Activated effector memory CD4-positive, alpha-beta T cell treated with anti-CD3 and anti-CD28 coated beads, Interleukin-2, amount 50 U/mL, for 16 hours (primary cell): ENCODE results near the gene KLRC2.
"Not testable (repeated sequence)": the region's sequence is repeated elsewhere in the genome, so short reads cannot be mapped to it uniquely, and the experiment has no call there.

Experiments
- DNase-seq: peaks from one replicate; pipeline ENCODE4 v3.0.0-alpha.2; 2020

The KLRC2 gene

DNA sequence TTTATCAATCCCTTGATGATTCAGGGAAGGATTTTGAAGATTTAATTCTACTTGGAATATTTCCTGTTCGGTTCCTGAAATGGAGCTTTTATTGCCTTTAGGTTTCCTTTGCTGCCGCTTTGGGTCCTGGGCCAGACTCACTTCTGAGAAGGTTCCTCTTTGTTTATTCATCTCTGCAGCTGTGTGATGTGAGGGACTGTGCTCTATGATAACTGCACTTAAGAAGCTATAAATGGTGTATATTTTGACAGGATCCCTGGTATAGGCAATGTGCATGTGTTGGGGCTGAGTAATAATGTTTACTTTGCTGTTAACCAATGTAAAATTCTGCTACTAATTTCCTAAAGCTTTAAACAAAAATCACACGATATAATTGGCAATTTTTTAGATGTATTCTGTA is at the start of gene KLRC2:
KLRC2 (minus strand) TSS at position 195 of the 400 bp plus-strand sequence; CDS start at position 171, 24 bp downstream.
- not testable (repeated sequence) for DNase-seq

DNA sequence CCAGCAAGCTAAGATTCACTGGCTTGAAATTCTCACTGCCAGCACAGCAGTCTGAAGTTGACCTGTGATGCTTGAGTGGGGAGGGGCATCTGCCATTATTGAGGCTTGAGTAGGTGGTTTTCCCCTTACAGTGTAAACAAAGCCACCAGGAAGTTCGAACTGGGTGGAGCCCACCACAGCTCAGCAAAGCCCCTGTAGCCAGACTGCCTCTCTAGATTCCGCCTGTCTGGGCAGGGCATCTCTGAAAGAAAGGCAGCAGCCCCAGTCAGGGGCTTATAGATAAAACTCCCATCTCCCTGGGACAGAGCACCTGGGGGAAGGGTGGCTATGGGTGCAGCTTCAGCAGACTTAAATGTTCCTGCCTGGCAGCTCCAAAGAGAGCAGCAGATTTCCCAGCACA is 46.1 kb upstream of the KLRC2 start:
- not testable (repeated sequence) for DNase-seq

DNA sequence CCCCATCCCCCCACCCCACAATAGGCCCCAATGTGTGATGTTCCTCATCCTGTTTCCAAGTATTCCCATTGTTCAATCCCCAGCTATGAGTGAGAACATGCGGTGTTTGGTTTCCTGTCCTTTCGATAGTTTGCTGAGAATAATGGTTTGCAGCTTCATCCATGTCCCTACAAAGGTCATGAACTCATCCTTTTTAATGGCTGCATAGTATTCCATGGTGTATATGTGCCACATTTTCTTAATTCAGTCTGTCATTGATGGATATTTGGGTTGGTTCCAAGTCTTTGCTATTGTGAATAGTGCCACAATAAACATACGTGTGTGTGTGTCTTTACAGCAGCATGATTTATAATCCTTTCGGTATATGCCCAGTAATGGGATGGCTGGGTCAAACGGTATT is 37.0 kb upstream of the KLRC2 start:
- not testable (repeated sequence) for DNase-seq

DNA sequence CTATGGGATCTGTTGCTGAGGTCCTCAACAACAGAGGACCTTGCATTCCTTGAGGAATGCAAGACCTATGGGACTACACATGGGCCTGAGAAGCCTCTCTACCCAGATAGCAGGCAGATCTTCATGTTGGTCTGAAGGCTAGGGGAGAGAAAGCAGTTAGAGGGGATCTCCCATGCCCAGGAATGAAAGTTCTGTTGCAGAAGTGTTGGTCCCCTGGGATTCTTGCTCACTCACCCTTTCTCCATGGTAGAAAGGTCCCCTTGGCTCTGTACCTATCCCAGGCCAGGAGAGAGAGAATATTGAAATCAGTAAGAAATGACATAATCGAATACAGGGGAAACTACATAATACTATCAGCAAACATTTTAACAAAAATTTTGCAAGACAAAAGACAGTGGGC is 33.9 kb upstream of the KLRC2 start:
- no peak for DNase-seq

DNA sequence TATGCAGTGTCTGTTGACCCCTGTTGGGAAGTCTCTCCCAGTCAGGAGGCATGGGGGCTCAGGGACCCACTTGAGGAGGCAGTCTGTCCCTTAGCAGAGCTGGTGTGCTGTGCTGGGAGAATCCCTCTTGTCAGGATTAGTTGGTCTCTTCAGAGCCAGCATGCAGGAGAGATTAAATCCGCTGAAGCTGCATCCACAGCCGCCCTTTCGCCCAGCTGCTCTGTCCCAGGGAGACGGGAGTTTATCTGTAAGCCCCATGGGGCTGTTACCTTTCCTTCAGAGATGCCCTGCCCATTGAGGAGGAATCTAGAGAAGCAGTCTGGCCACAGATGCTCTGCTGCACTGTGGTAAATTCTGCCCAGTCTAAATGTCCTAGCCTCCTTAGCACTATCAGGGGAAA is 30.5 kb upstream of the KLRC2 start:
- no peak for DNase-seq

DNA sequence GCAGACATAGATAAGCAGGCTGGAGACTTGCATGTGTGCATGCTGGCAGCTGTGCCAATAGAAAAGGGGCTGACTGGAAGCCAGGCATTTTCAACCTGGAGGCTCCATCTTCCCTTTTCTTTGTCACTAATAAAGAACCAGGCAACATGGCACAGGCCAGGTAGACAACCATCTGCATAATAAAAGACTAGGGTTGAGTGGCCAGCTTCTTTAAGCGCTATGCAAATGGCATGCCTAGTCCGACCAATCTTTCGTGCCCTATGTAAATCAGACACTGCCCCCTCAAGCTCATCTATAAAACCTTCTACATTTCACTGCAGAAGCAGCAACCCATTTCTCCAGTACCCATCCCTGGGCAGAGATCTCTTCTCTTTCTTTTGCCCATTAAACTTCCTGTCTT is 21.9 kb upstream of the KLRC2 start:
- DNase-seq = no peak

DNA sequence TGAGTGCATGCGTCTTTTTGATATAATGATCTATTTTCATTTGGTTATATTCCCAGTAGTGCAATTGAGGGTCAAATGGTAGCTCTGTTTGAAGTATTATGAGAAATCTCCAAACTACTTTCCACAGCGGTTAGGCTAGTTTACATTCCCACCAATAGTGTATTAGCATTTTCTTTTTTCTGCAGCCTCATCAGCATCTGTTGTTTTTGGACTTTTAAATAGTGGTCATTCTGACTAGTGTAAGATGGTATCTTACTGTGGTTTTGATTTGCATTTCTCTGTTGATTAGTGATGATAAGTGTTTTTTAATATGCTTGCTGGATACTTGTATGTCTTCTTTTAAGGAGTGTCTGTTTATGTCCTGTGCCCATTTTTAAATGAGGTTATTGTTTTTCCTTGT is 21.0 kb upstream of the KLRC2 start:
- no peak for DNase-seq

DNA sequence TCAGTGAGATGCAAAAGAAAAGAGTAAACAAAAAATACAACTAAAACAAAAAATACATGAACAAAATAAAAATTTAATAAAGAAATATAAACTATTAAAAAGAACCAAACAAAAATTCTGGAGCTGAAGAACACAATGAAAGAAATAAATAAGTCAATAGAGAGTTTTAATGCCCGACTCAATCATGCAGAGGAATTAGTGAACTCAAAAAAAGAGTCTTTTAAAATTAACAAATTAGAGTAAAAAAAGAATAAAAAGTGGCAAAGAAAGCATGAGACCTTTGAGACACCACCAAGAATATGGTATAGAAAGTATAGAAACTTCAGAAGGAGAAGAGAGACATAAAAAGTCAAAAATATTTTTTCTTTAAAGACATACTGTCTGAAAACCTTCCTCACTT is 20.0 kb upstream of the KLRC2 start:
- no peak for DNase-seq

DNA sequence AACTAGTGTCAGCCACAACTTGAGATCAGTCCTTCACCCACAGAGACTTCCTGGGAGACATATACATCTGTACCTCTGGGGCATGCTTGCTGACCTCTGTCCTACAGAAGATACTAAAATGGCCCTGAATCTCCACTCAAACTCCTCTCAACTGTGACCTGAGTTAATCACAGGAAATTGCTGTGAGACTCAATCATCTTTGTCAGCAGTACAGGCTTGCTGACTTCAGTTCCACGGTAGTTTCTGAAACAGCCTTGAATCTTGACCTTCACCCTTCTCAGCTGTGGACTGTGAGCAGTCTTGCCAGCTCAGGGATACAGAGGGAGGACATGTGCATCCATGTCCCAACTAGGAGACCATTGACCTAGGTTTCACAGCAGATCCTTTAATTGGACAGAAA is 18.7 kb upstream of the KLRC2 start:
- no peak for DNase-seq

DNA sequence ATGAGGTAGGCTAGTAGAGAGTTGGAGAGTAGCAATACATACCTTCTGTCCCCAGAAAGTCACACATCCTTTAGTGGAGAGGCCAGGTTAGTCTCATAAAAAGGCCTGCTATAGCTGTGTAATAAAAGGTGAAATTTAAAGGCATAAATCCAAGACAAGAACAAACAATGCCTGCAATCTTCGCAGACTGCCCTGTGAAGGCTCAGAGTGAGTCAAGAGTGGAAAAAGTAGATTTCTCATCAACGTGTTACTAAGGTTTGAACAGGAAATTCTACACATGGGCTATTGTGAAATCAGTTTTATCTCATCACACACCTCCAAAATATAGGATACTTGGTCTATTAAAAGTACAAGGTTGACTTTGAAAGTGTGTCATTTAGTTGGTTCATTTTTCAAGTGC is 17.3 kb upstream of the KLRC2 start, which contains the start of gene KLRC1:
KLRC1 (minus strand) TSS at position 222 of the 400 bp plus-strand sequence. CDS start 2,221 bp downstream, outside the sequence.
- DNase-seq = no peak

DNA sequence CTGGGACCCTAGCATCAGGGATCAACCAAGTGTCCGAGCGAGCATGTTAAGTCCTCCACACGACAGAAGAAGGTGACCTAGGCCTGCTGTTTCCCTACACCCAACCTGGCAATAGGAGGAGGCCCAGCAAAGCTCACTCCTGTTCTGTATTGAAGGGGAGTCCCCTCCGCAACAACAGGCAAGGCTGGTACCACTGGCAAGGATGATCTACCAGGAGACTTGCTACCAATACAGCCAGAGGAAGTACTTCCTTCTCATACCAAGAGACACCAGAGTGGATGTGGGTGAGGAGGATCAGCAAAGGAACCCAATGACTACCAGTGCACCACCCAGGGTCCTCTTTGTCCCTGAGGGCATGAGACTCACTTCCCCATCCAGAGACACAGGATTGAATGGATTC is 12.4 kb upstream of the KLRC2 start:
- no peak for DNase-seq

DNA sequence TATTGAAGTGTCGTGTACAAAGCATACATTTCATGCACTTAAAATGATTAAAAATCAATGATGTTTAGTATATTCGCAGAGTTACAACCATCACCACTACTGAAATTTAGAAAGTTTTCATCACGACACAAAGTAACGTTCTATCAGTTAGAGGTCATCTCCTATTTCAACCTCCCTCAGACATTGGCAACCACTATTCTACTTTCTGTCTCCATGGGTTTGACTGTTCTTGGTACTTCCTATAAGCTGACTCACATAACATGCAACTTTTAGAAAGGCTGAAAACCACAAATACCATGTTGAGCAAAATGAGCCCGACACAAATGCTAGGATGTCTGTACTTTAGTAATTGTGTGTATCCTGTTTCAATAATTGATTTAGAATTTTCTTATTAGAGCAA is 10.2 kb upstream of the KLRC2 start:
- not testable (repeated sequence) for DNase-seq

DNA sequence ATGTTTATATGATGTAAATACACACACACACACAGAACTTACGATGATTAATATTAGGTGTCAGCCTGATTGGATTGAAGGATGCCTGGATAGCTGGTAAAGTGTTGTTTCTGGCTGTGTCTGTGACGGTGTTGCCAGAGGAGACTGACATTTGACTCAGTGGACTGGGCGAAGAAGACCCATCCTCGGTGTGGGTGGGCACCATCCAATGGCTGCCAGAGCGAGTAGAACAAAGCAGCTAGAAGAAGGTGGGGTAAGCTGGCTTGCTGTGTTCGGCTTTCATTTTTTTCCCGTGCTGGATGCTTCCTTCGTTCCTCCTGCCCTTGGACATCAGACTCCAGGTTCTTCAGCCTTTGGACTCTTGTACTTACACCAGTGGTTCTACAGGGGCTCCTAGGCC is 5.3 kb upstream of the KLRC2 start:
- not testable (repeated sequence) for DNase-seq

DNA sequence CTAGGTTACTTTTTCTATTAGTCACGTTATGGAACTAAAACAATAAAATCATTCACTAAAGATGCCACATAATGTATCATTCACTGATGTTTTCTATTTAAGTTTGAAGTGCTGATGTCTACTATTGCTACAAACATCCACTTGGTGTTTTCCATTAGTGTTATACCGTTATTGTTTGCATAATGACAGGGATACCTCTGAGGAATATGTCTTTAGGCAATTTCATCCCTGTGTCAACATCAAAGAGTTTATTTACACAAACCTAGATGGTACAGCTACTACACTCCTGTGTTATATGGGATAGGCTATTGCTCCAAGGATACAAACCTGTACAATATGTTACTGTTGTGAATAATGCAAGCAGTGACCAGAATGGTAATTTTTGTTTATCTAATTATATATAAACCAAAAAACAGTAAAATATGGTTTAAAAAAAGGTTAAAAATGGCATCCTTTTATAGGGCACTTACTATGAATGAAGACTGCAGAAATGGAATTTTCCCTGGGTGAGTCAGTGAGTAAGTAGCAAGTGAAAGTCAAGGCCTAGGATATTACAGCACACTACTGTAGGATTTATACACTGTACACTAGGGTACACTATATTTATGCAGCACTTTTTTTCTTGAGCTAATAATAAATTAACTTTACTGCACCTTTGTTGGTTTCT is 3.9 kb upstream of the KLRC2 start:
- not testable (repeated sequence) for DNase-seq

DNA sequence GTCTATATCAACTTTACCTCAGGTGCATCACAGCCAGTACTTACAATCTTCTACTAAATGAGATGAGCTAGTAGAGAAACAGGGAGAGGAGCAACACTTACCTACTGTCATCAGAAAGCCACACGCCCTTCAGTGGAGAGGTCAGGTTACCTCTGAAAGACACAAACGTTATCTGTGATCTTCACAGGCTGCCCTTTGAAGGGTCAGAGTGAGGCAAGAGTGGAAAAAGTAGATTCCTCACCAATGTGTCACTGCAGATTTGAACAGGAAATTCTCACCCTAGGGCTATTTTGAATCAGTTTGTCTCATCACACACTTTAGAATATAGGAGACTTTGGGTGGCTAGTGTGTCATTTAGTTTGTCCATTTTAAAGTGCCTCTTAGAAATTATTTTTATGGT is 1.8 kb upstream of the KLRC2 start:
- DNase-seq = not testable (repeated sequence)

DNA sequence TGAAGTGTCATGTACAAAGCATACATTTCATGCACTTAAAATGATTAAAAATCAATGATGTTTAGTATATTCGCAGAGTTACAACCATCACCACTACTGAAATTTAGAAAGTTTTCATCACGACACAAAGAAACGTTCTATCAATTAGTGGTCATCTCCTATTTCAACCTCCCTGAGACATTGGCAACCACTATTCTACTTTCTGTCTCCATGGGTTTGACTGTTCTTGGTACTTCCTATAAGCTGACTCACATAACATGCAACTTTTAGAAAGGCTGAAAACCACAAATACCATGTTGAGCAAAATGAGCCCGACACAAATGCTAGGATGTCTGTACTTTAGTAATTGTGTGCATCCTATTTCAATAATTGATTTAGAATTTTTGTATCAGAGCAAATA is 5.2 kb downstream of the KLRC2 start:
- DNase-seq = not testable (repeated sequence)

DNA sequence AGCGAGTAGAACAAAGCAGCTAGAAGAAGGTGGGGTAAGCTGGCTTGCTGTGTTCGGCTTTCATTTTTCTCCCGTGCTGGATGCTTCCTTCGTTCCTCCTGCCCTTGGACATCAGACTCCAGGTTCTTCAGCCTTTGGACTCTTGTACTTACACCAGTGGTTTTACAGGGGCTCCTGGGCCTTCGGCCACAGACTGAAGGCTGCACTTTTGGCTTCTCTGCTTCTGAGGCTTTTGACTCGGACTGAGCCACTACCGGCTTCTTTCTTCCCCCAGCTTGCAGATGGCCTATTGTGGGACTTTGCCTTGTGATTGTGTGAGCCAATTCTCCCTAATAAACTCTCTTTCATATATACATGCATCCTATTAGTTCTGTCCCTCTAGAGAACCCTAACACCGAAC is 9.9 kb downstream of the KLRC2 start:
- DNase-seq = not testable (repeated sequence)

DNA sequence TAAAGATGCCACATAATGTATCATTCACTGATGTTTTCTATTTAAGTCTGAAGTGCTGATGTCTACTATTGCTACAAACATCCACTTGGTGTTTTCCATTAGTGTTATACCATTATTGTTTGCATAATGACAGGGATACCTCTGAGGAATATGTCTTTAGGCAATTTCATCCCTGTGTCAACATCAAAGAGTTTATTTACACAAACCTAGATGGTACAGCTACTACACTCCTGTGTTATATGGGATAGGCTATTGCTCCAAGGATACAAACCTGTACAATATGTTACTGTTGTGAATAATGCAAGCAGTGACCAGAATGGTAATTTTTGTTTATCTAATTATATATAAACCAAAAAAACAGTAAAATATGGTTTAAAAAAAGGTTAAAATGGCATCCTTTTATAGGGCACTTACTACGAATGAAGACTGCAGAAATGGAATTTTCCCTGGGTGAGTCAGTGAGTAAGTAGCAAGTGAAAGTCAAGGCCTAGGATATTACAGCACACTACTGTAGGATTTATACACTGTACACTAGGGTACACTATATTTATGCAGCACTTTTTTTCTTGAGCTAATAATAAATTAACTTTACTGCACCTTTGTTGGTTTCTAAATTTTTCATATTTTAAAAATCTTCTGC is 11.4 kb downstream of the KLRC2 start:
- not testable (repeated sequence) for DNase-seq

DNA sequence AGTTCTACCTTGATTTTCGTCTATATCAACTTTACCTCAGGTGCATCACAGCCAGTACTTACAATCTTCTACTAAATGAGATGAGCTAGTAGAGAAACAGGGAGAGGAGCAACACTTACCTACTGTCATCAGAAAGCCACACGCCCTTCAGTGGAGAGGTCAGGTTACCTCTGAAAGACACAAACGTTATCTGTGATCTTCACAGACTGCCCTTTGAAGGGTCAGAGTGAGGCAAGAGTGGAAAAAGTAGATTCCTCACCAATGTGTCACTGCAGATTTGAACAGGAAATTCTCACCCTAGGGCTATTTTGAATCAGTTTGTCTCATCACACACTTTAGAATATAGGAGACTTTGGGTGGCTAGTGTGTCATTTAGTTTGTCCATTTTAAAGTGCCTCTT is 13.7 kb downstream of the KLRC2 start:
- not testable (repeated sequence) for DNase-seq

DNA sequence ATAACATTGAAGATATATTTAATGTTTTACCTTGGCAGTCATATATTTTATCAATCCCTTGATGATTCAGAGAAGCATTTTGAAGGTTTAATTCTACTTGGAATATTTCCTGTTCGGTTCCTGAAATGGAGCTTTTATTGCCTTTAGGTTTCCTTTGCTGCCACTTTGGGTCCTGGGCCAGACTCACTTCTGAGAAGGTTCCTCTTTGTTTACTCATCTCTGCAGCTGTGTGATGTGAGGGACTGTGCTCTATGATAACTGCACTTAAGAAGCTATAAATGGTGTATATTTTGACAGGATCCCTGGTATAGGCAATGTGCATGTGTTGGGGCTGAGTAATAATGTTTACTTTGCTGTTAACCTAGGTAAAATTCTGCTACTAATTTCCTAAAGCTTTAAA is 15.5 kb downstream of the KLRC2 start, which contains the start of gene KLRC3:
KLRC3 (minus strand) TSS at position 262 of the 400 bp plus-strand sequence; CDS start at position 217, 45 bp downstream.
- not testable (repeated sequence) for DNase-seq

DNA sequence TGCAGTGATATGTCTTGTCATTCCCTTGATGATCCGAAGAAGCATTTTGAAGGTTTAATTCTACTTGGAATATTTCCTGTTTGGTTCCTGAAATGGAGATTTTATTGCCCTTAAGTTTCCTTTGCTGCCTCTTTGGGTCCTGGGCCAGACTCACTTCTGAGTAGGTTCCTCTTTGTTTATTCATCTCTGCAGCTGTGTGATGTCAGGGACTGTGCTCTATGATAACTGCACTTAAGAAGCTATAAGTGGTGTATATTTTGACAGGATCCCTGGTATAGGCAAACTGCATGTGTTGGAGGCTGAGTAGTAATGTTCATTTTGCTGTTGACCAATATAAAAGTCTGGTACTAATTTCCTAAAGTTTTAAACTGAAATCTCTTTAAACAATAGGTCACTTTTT is 26.4 kb downstream of the KLRC2 start, which contains the start of gene KLRC4:
KLRC4 (minus strand) TSS at position 366 of the 400 bp plus-strand sequence; CDS start at position 184, 182 bp downstream.
- no peak for DNase-seq

DNA sequence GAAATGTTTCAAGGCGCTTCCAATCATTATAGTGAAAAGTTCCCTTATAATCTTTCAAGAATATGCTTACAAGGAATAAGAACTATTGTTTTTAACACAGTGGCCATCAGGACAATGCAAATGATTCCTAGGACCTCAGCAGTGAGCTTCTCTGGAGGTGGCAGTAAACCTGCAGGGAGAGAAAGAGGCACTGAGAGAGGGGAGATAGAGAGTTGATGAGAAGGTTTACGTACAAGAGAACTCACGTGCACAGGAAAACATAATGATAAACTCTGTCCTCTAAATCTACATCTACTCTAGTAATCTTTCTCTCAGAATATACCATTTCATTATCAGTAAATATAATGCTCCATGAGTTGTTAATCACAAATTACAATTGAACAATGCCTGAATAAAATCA is 27.0 kb downstream of the KLRC2 start:
- DNase-seq = no peak

DNA sequence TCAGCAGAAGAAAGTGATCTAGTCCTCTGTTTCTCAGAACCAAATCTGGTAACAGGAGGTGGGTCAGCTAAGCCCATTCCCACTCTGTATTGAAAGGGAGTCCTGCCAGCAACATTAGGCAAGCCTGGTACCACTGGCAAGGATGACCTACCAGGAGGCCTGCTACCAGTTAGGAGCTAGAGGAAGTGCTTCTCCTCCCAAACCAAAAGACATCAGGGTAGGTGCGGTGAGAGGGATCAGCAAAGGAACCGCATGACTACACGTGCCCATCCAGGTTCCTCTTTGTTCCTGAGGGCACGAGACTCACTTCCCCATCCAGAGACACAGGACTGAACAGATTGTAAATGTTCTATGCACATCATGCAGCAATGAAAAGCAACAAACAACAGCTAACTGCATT is 29.1 kb downstream of the KLRC2 start:
- DNase-seq = no peak

DNA sequence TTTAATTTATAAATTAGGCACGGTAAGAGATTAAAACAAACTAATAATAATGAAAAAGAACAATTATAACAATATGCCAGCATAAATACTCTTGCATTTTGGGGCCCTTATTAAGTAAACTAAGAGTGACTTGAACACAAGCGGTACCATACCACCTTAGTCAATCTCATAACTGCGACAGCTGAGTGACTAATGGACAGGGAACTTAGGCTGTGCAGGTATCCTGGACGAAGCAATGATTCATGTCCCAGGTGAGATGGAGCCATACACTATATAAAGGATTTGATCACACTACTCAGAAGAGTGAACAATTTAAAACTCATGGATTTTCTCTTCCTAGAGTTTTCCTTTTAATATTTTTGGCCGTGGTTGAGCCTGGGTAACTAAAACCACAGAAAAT is 30.5 kb downstream of the KLRC2 start:
- no peak for DNase-seq
